Transverse colon (tissue), 4 donors: Measurements from ENCODE around the gene PKN1. TPM values are rescaled to one million over a fixed set of nuclear protein-coding genes. Genes with fewer than 3 reads are reported as not detected.

Experiments
- DNase-seq: peaks from one replicate; pipeline ENCODE4 v3.0.0-alpha.2; 2019
- H3K27ac ChIP-seq, 4 donors: fragments of 200-600 bp; sonication (generic); 2 replicates each; pipeline ENCODE4 v1.5.1; 2016 to 2018; ENCODE audit warnings: inconsistent platforms in 4 of 4
- H3K27me3 ChIP-seq: fragments of 200-600 bp; sonication (generic); 2 replicates; pipeline ENCODE4 v1.5.1; 2017; ENCODE audit warnings: inconsistent platforms
- H3K36me3 ChIP-seq, 4 donors: fragments of 200-600 bp; sonication (generic); 2 replicates each; pipeline ENCODE4 v1.5.1; 2017 to 2019; ENCODE audit warnings: inconsistent platforms in 4 of 4
- H3K4me1 ChIP-seq, 4 donors: fragments of 200-600 bp; sonication (generic); 2 replicates each; pipeline ENCODE4 v1.5.1; 2017 to 2020; ENCODE audit warnings: inconsistent platforms in 4 of 4
- H3K4me3 ChIP-seq, 4 donors: fragments of 200-600 bp; sonication (generic); 1 replicate in 1 of 4; 2 replicates in 3 of 4; pipeline versions ENCODE4 v1.5.1 to v1.6.1; 2017 to 2019; ENCODE audit warnings: inconsistent platforms in 4 of 4
- H3K9me3 ChIP-seq, 2 donors: fragments of 200-600 bp; sonication (generic); 2 replicates each; pipeline ENCODE4 v1.5.1; 2017 to 2019; ENCODE audit warnings: inconsistent platforms in 2 of 2
- EP300 ChIP-seq: sonication (generic); formaldehyde crosslinking; IDR thresholded peaks from one replicate; pipeline ENCODE4 v1.6.1; 2017; ENCODE audit warnings: antibody characterized with exemption, low read depth
- POLR2A ChIP-seq: fragments of 450-650 bp; IDR thresholded peaks from one replicate; pipeline ENCODE4 v1.6.1; 2016; ENCODE audit warnings: antibody characterized with exemption, mild to moderate bottlenecking, moderate library complexity
- POLR2AphosphoS5 ChIP-seq, 3 donors: sonication (generic); formaldehyde crosslinking; IDR thresholded peaks; one replicate each; pipeline ENCODE4 v1.6.1; 2016; ENCODE audit warnings: antibody characterized with exemption in 3 of 3
- WGBS, 2 donors: methylation state at CpG; one replicate each; pipeline ENCODE4 v1.1.5; 2018; ENCODE audit warnings: low coverage in 1 of 2; 5-methylcytosine and 5-hydroxymethylcytosine counted together
- in situ Hi-C, 4 donors: fragments of 200-750 bp; cut with MboI; loops; one replicate each; pipeline versions ENCODE4 v1.15.0 to v1.15.1; 2017; ENCODE audit warnings: low sequenced_read_pairs in 3 of 4, low pct_ligation_motif_present in 1 of 4, low pct_unique_long_range_greater_than_20kb in 1 of 4
- intact Hi-C: fragments of 100-400 bp; cut with DNase I; formaldehyde crosslinking; loops from one replicate; pipeline ENCODE4 v1.15.1; 2023; ENCODE audit warnings: low total_unique reads
- total RNA-seq, 4 donors: library from RNA; depleted of rRNA; stranded (reverse); fragments of >200 nt; gene quantifications; one replicate each; pipeline ENCODE4 v1.1.0, GENCODE V29; 2016
- TF ChIP-seq, protein P1 (sequence below), 5 experiments: fragments of 200-600 bp in 3 of 5; fragments of 450-650 bp in 2 of 5; sonication (generic) in 3 of 5; IDR thresholded peaks; 1 replicate in 2 of 5; 2 replicates in 3 of 5; pipeline ENCODE4 v1.5.1; 2016 to 2017; ENCODE audit warnings: antibody characterized with exemption in 5 of 5, inconsistent platforms in 3 of 5, mild to moderate bottlenecking in 2 of 5, moderate library complexity in 1 of 5

PKN1 gene
- total RNA-seq, result 100 to 1,000 TPM in 1 of 4 donors, 10 to 100 TPM in 3; 29.1 to 129 (median 55.0) TPM

- no peaks in the 10 kb centered on the region for H3K9me3 ChIP-seq
- peak within 1 kb of the TSS; percentile 59 to 85 (median 74) for H3K4me3 ChIP-seq
- peaks cover 14 to 34% (median 28%) of the 10 kb centered on the region in 4 donors for H3K4me1 ChIP-seq
- peak within 1 kb of the TSS; percentile 73 to 94 (median 87) for H3K27ac ChIP-seq
- WGBS, 2 donors, result 0 to 10% methylated on average over 7 to 21 of the region's 85 CpGs
- TF ChIP-seq POLR2A (no peak), POLR2AphosphoS5 (IDR thresholded peaks at IDR 0.05) (no peak), EP300 (no peak)
- TF ChIP-seq, protein P1, sequence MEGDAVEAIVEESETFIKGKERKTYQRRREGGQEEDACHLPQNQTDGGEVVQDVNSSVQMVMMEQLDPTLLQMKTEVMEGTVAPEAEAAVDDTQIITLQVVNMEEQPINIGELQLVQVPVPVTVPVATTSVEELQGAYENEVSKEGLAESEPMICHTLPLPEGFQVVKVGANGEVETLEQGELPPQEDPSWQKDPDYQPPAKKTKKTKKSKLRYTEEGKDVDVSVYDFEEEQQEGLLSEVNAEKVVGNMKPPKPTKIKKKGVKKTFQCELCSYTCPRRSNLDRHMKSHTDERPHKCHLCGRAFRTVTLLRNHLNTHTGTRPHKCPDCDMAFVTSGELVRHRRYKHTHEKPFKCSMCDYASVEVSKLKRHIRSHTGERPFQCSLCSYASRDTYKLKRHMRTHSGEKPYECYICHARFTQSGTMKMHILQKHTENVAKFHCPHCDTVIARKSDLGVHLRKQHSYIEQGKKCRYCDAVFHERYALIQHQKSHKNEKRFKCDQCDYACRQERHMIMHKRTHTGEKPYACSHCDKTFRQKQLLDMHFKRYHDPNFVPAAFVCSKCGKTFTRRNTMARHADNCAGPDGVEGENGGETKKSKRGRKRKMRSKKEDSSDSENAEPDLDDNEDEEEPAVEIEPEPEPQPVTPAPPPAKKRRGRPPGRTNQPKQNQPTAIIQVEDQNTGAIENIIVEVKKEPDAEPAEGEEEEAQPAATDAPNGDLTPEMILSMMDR (IDR thresholded peaks at IDR 0.05), result no peak
- DNase-seq, result peak; percentile 59
- H3K36me3 ChIP-seq, result no peaks in the 10 kb centered on the region
- peaks cover 18% of the 10 kb centered on the region for H3K27me3 ChIP-seq
- in situ Hi-C loops, result no loop called here
- intact Hi-C loops, result no loop called here
Measured at GRCh38 chr19:14432791-14433553, at the start of gene PKN1. PKN1 (plus strand) TSS chr19:14433306; CDS start chr19:14433522, 216 bp downstream.

DNA sequence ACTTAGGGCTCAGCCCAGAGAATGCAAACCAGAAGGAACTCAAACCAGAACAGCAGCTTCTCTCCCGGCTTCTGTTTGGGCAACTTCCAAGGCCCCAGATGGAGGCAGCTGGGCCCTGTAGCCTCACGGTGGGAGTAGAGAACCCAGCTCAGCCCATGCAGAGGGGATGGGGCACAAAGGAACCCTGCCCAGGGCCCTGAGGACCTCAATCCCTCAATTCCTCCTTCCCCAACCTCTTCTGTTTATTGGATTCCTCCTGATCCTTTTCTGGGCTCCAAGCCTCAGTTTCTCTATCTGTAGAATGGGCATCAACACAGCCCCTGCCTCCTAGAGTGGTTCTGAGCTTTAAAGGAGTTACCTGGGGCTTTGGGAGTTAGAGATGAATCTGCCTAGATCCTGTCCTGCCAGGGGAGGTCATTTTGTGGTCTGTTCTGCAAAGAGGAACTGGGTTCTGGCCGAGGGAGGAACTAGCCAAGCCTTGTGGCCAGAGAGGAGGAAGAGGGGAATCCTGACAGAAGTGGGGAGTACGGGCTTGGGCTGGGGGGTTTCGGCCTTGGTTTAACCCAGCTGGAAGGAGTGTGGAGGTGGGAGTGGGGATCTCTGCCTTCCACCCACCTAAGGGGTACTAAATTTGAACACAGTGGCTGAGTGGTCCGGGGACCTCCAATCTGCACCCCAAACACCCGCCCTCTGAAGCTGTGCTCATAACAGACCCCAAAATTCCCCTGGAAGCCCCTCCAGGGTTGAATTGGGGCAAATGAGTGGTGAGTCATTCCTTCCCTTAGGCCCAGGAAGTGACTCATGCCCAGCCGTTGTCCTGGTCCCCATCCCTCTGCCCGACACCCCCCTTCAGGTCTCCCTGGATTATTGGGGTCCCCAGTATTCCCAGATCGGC is 49.2 kb upstream of the PKN1 start:
- 0 to 23% methylated on average over 1 to 10 of the region's 10 CpGs for WGBS, 2 donors

GRCh38 chr19:14385492-14385891 is 47.6 kb upstream of the PKN1 start:
- H3K9me3 ChIP-seq, result no peaks in the 10 kb centered on the region
- H3K4me1 ChIP-seq, result peaks cover 10 to 49% (median 38%) of the 10 kb centered on the region in 4 donors
- peak overlapping the region in 1 of 4 donors; percentile 16 for H3K4me3 ChIP-seq
- in situ Hi-C loops (no loop called here), intact Hi-C loops (no loop called here)
- no peak for DNase-seq
- no peak for TF ChIP-seq EP300
- TF ChIP-seq, protein P1 (IDR thresholded peaks at IDR 0.05), result no peak
- TF ChIP-seq POLR2A, result no peak
- TF ChIP-seq POLR2AphosphoS5 (IDR thresholded peaks at IDR 0.05), result no peak
- no peaks in the 10 kb centered on the region for H3K27me3 ChIP-seq
- 57 to 60% methylated on average over 1 to 11 of the region's 11 CpGs for WGBS, 2 donors
- peak overlapping the region; percentile 39 to 99 (median 98) for H3K27ac ChIP-seq
- peaks cover 0 to 14% (median 1%) of the 10 kb centered on the region in 4 donors for H3K36me3 ChIP-seq

More for the DNA sequence above, 49.2 kb upstream of the PKN1 start:
- intact Hi-C loops, result no loop called here
- H3K4me1 ChIP-seq, result peaks cover 15 to 64% (median 50%) of the 10 kb centered on the region in 4 donors
- no peaks in the 10 kb centered on the region for H3K27me3 ChIP-seq
- no peaks in the 10 kb centered on the region for H3K9me3 ChIP-seq
- in situ Hi-C loops, result no loop called here
- peak overlapping the region in 3 of 4 donors; percentile 74 to 77 (median 77) for H3K4me3 ChIP-seq
- peak overlapping the region; percentile 97 to 99 (median 98) for H3K27ac ChIP-seq
- peak; percentile 60 for DNase-seq
- H3K36me3 ChIP-seq, result peaks cover 0 to 4% (median 0%) of the 10 kb centered on the region in 4 donors
- peak; percentile 16 to 66 (median 57) for TF ChIP-seq POLR2AphosphoS5 (IDR thresholded peaks at IDR 0.05)
- TF ChIP-seq, protein P1 (IDR thresholded peaks at IDR 0.05), result no peak

- H3K27me3 ChIP-seq, result no peaks in the 10 kb centered on the region
- peaks cover 0 to 53% (median 16%) of the 10 kb centered on the region in 4 donors for H3K36me3 ChIP-seq
- H3K27ac ChIP-seq, result no peak overlapping the region
- DNase-seq, result no peak
- in situ Hi-C loops, result loop anchor here in 1 of 4 donors (10.0 kb wide), 1 partner anchor 374 kb away; no protein-coding TSS in a partner anchor
- H3K4me3 ChIP-seq, result no peak overlapping the region
- no peak for TF ChIP-seq EP300
- no peak for TF ChIP-seq POLR2A
- TF ChIP-seq, protein P1 (IDR thresholded peaks at IDR 0.05), result no peak
- TF ChIP-seq POLR2AphosphoS5 (IDR thresholded peaks at IDR 0.05), result no peak
- intact Hi-C loops, result no loop called here
- H3K4me1 ChIP-seq, result peaks cover 0 to 5% (median 2%) of the 10 kb centered on the region in 4 donors
- H3K9me3 ChIP-seq, result no peaks in the 10 kb centered on the region
- WGBS, 2 donors, result 93 to 100% methylated on average over 2 to 5 of the region's 5 CpGs
Measured at GRCh38 chr19:14390548-14390947, 42.6 kb upstream of the PKN1 start.
